ENCODE data around the gene NSUN2. TPM values are rescaled to one million over a fixed set of nuclear protein-coding genes. Genes with fewer than 3 reads are reported as not detected.

NSUN2 gene
- total and polyA plus RNA-seq, 7 donors = 29.3 to 54.4 (median 31.9) TPM

- H3K4me1 ChIP-seq = no peaks in the 10 kb centered on the region
- TF ChIP-seq POLR2AphosphoS5 (IDR thresholded peaks at IDR 0.05) (no peak), POLR2A (IDR thresholded peaks at IDR 0.05) (no peak), EP300 (IDR thresholded peaks at IDR 0.05) (no peak)
- TF ChIP-seq, protein P1, sequence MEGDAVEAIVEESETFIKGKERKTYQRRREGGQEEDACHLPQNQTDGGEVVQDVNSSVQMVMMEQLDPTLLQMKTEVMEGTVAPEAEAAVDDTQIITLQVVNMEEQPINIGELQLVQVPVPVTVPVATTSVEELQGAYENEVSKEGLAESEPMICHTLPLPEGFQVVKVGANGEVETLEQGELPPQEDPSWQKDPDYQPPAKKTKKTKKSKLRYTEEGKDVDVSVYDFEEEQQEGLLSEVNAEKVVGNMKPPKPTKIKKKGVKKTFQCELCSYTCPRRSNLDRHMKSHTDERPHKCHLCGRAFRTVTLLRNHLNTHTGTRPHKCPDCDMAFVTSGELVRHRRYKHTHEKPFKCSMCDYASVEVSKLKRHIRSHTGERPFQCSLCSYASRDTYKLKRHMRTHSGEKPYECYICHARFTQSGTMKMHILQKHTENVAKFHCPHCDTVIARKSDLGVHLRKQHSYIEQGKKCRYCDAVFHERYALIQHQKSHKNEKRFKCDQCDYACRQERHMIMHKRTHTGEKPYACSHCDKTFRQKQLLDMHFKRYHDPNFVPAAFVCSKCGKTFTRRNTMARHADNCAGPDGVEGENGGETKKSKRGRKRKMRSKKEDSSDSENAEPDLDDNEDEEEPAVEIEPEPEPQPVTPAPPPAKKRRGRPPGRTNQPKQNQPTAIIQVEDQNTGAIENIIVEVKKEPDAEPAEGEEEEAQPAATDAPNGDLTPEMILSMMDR (IDR thresholded peaks at IDR 0.05) = no peak
- no peak overlapping the region for H3K4me3 ChIP-seq
- H3K27ac ChIP-seq = no peak overlapping the region
- H3K27me3 ChIP-seq = no peaks in the 10 kb centered on the region
- WGBS, 2 donors = 89 to 93% methylated on average over 12 of the region's 12 CpGs
- intact Hi-C loops (cut with DNase I) = no loop called here
- peaks cover 0 to 9% (median 2%) of the 10 kb centered on the region in 4 donors for H3K36me3 ChIP-seq
- DNase-seq = no peak
- H3K9me3 ChIP-seq = no peaks in the 10 kb centered on the region
These were observed 41.1 kb downstream of the NSUN2 start for GRCh38 chr5:6591671-6592288.

- no peaks in the 10 kb centered on the region for H3K27me3 ChIP-seq
- H3K4me3 ChIP-seq = no peak overlapping the region
- no peak for DNase-seq
- no peaks in the 10 kb centered on the region for H3K9me3 ChIP-seq
- WGBS, 2 donors = 59 to 79% methylated on average over 2 of the region's 2 CpGs
- no peak for TF ChIP-seq POLR2AphosphoS5 (IDR thresholded peaks at IDR 0.05)
- TF ChIP-seq, protein P1 (IDR thresholded peaks at IDR 0.05) = no peak
- no peak for TF ChIP-seq EP300 (IDR thresholded peaks at IDR 0.05)
- no peak for TF ChIP-seq POLR2A (IDR thresholded peaks at IDR 0.05)
- no peak overlapping the region for H3K27ac ChIP-seq
- intact Hi-C loops (cut with DNase I) = no loop called here
- H3K36me3 ChIP-seq = no peaks in the 10 kb centered on the region
- H3K4me1 ChIP-seq = no peaks in the 10 kb centered on the region
These were observed 42.3 kb downstream of the NSUN2 start for GRCh38 chr5:6590581-6590980.

DNA sequence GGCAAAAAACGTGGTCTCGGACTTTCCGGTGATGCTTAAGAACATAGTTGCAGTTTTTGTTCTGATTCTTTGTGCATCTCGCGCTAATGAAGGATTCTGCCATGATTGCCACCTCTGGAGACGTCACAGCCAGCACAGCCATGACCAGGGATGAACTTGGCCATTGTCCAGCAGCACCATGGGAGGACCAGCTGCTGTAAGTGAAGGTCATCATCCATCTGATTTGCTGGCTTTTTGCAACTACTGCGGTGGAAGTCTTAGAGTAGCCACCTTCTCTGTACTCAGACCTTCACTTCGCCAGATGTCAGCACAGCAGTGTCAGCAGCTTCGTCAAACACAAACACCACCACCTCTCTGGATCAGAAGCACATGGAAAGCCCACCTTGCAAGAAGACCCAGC is 45.7 kb downstream of the NSUN2 start:
- 83 to 88% methylated on average over 9 of the region's 9 CpGs for WGBS, 2 donors
- Histone ChIP-seq H3K27me3 (peaks cover 0 to 4% (median 0%) of the 10 kb centered on the region in 3 donors), H3K4me1 (peaks cover 0 to 12% (median 10%) of the 10 kb centered on the region in 4 donors), H3K9me3 (no peaks in the 10 kb centered on the region), H3K36me3 (no peaks in the 10 kb centered on the region), H3K4me3 (no peak overlapping the region), H3K27ac (no peak overlapping the region)
- intact Hi-C loops (cut with DNase I) = no loop called here
- DNase-seq = no peak
- TF ChIP-seq POLR2A (IDR thresholded peaks at IDR 0.05) (no peak), POLR2AphosphoS5 (IDR thresholded peaks at IDR 0.05) (no peak), EP300 (IDR thresholded peaks at IDR 0.05) (no peak)
- TF ChIP-seq, protein P1 (IDR thresholded peaks at IDR 0.05) = no peak

GRCh38 chr5:6586647-6587042 is 46.2 kb downstream of the NSUN2 start:
- no peaks in the 10 kb centered on the region for H3K36me3 ChIP-seq

More at GRCh38 chr5:6586647-6587042, 46.2 kb downstream of the NSUN2 start:
- Histone ChIP-seq H3K9me3 (no peaks in the 10 kb centered on the region), H3K4me3 (no peak overlapping the region), H3K27me3 (peaks cover 0 to 4% (median 0%) of the 10 kb centered on the region in 3 donors), H3K4me1 (peaks cover 0 to 12% (median 10%) of the 10 kb centered on the region in 4 donors), H3K27ac (no peak overlapping the region)
- intact Hi-C loops (cut with DNase I) = no loop called here
- WGBS, 2 donors = 80 to 89% methylated on average over 5 of the region's 5 CpGs
- TF ChIP-seq, protein P1 (IDR thresholded peaks at IDR 0.05) = no peak
- TF ChIP-seq EP300 (IDR thresholded peaks at IDR 0.05) (no peak), POLR2AphosphoS5 (IDR thresholded peaks at IDR 0.05) (no peak), POLR2A (IDR thresholded peaks at IDR 0.05) (no peak)
- DNase-seq = no peak
